Medulla oblongata (tissue), 1 donor: ENCODE measurements around the gene DNAJC4.

Experiments
- DNase-seq: peaks from one replicate; pipeline ENCODE4 v3.0.0-alpha.2; 2015; ENCODE audit errors: extremely low spot score

DNAJC4 gene

GRCh38 chr11:64276653-64277431, 46.5 kb downstream of the DNAJC4 start:
- DNase-seq = no peak

GRCh38 chr11:64278576-64279190, 48.3 kb downstream of the DNAJC4 start:
- no peak for DNase-seq

DNA sequence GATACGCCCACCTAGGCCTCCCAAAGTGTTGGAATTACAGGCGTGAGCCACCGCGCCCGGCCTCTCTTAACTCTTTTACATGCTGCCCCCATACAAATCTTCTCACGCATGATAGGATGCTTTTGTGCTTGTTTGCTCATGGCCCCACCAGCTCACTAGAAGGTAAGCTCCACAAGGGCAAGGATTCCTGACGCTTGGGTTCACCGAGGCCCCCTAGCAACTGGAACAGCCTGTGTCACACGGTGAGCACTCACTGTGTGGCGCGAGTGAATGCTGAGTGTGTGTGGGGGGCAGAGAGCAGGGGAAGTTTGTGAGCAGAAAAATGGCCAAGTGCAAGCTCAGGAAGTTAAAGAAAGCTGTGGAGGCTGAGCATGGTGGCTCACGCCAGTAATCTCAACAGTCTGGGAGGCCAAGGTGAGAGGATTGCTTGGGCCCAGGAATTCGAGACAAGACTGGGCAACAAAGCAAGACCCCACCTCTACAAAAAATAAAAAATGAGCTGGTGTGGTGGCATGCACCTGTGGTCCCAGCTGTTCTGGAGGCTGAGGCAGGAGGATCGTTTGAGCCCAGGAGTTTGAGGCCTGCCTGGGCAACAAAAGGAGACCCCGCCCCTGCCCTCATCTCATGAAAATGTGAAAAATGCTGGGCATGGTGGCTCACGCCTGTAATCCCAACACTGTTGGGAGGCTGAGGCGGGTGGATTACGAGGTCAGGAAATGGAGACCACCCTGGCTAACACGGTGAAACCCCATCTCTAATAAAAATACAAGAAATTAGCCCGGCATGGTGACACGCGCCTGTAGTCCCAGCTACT, 51.8 kb downstream of the DNAJC4 start:
- DNase-seq = no peak

GRCh38 chr11:64283092-64283491, 52.7 kb downstream of the DNAJC4 start:
- DNase-seq = no peak
